Vagina (tissue), 2 donors: ENCODE measurements around the gene PSMB7.

Experiments
- POLR2A ChIP-seq, 2 donors: fragments of 450-650 bp; IDR thresholded peaks; one replicate each; pipeline ENCODE4 v1.6.1; 2017; ENCODE audit warnings: antibody characterized with exemption in 2 of 2, mild to moderate bottlenecking in 2 of 2, moderate library complexity in 2 of 2
- POLR2AphosphoS5 ChIP-seq, 2 donors: sonication (generic); formaldehyde crosslinking; IDR thresholded peaks; one replicate each; pipeline ENCODE4 v1.9.0; 2017; ENCODE audit warnings: antibody characterized with exemption in 2 of 2, mild to moderate bottlenecking in 2 of 2, low read depth in 1 of 2; ENCODE audit not compliant: insufficient read depth in 1 of 2
- TF ChIP-seq, protein P1 (sequence below), 3 experiments: fragments of 450-650 bp in 2 of 3; fragments of 200-600 bp in 1 of 3; sonication (generic) in 1 of 3; IDR thresholded peaks; one replicate each; pipeline ENCODE4 v1.5.1; 2017 to 2019; ENCODE audit warnings: antibody characterized with exemption in 3 of 3, mild to moderate bottlenecking in 2 of 3, moderate library complexity in 2 of 3

DNA sequence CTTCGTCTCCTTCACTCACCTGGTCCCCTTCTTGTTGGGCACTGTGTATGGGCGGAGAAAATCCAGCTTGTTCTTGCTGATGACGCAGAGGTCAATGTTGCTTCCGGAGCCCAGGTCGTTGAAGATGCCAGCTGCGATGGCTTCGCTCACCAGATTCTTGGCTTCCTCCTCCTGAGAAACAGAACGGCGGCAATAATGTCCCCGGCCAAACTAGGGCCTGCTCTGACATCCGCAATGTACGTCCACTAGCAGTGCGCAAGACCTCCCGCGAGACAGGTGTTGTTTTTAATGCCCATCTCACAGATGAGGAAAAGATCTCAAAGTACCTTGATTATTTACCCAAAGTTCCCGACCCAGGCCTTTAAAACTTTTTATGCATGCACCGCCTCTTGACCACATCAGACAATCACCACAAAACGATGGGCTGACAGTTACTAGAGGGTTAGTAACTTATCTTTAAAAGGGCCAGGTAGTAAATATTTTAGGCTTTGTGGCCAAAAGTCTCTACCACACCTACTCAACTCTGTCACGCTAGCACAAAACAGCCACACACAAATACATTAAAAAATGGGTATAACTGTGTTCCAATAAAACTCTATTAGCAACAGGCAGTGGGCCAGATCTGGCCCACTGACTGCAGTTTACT lies 58.4 kb downstream of the PSMB7 start:
- TF ChIP-seq, protein P1, sequence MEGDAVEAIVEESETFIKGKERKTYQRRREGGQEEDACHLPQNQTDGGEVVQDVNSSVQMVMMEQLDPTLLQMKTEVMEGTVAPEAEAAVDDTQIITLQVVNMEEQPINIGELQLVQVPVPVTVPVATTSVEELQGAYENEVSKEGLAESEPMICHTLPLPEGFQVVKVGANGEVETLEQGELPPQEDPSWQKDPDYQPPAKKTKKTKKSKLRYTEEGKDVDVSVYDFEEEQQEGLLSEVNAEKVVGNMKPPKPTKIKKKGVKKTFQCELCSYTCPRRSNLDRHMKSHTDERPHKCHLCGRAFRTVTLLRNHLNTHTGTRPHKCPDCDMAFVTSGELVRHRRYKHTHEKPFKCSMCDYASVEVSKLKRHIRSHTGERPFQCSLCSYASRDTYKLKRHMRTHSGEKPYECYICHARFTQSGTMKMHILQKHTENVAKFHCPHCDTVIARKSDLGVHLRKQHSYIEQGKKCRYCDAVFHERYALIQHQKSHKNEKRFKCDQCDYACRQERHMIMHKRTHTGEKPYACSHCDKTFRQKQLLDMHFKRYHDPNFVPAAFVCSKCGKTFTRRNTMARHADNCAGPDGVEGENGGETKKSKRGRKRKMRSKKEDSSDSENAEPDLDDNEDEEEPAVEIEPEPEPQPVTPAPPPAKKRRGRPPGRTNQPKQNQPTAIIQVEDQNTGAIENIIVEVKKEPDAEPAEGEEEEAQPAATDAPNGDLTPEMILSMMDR (IDR thresholded peaks at IDR 0.05), result no peak
- TF ChIP-seq POLR2A (IDR thresholded peaks at IDR 0.05), result no peak
- no peak for TF ChIP-seq POLR2AphosphoS5 (IDR thresholded peaks at IDR 0.05; ENCODE audit: insufficient read depth in 1 of 2, low read depth in 1 of 2)
